ENCODE results near the gene SERINC3. TPM values are rescaled to one million over a fixed set of nuclear protein-coding genes. Genes with fewer than 3 reads are reported as not detected.

The SERINC3 gene
- total and polyA plus RNA-seq, 10 of the 15 experiments (the other 5 are each of a cell fraction or from before 2014, with no cell fraction given), result 24.5 to 96.8 (median 38.8) TPM

DNA sequence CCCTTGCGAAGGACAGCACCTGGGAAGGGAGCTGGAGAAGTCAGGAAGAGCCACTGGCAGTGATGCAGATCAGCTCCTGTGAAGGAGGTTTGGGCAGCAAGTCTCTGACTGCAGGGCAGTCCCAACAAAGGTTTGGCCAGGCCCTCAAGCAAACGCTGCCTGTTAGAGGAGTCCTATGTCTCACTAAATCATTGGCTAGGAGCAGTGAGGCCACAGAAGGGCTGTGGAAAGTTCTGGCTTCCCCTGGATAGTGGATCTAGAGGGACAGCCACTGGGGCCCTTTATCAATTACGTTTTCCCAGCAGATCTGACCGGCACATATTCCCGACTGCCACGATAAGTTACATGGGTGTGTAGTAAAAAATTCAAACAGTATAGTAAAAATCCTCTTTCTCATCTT is 43.7 kb downstream of the SERINC3 start (continued):
- TF ChIP-seq, protein P1, sequence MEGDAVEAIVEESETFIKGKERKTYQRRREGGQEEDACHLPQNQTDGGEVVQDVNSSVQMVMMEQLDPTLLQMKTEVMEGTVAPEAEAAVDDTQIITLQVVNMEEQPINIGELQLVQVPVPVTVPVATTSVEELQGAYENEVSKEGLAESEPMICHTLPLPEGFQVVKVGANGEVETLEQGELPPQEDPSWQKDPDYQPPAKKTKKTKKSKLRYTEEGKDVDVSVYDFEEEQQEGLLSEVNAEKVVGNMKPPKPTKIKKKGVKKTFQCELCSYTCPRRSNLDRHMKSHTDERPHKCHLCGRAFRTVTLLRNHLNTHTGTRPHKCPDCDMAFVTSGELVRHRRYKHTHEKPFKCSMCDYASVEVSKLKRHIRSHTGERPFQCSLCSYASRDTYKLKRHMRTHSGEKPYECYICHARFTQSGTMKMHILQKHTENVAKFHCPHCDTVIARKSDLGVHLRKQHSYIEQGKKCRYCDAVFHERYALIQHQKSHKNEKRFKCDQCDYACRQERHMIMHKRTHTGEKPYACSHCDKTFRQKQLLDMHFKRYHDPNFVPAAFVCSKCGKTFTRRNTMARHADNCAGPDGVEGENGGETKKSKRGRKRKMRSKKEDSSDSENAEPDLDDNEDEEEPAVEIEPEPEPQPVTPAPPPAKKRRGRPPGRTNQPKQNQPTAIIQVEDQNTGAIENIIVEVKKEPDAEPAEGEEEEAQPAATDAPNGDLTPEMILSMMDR (IDR thresholded peaks at IDR 0.05 in 2 of 3, conservative IDR thresholded peaks at IDR 0.05 in 1 of 3; ENCODE audit: control insufficient read depth in 2 of 3, extremely low read depth in 1 of 3, insufficient read depth in 1 of 3, low read depth in 3 of 3, low read length in 3 of 3), result no peak
- TF ChIP-seq, protein P2, sequence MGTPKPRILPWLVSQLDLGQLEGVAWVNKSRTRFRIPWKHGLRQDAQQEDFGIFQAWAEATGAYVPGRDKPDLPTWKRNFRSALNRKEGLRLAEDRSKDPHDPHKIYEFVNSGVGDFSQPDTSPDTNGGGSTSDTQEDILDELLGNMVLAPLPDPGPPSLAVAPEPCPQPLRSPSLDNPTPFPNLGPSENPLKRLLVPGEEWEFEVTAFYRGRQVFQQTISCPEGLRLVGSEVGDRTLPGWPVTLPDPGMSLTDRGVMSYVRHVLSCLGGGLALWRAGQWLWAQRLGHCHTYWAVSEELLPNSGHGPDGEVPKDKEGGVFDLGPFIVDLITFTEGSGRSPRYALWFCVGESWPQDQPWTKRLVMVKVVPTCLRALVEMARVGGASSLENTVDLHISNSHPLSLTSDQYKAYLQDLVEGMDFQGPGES (IDR thresholded peaks at IDR 0.05), result no peak
- TF ChIP-seq ZNF622 (IDR thresholded peaks at IDR 0.05) (no peak), ETV6 (conservative IDR thresholded peaks at IDR 0.05 in 1 of 2, IDR thresholded peaks at IDR 0.05 in 1 of 2; ENCODE audit: borderline replicate concordance in 1 of 2, low read depth in 1 of 2) (no peak), NFIC (IDR thresholded peaks at IDR 0.05; ENCODE audit: low read depth, low read length) (no peak), ASH2L (IDR thresholded peaks at IDR 0.05; ENCODE audit: borderline replicate concordance, low read depth) (no peak), EED (IDR thresholded peaks at IDR 0.05; ENCODE audit: low read depth) (no peak)
- TF ChIP-seq, protein P3, sequence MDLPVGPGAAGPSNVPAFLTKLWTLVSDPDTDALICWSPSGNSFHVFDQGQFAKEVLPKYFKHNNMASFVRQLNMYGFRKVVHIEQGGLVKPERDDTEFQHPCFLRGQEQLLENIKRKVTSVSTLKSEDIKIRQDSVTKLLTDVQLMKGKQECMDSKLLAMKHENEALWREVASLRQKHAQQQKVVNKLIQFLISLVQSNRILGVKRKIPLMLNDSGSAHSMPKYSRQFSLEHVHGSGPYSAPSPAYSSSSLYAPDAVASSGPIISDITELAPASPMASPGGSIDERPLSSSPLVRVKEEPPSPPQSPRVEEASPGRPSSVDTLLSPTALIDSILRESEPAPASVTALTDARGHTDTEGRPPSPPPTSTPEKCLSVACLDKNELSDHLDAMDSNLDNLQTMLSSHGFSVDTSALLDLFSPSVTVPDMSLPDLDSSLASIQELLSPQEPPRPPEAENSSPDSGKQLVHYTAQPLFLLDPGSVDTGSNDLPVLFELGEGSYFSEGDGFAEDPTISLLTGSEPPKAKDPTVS (IDR thresholded peaks at IDR 0.05; ENCODE audit: low read depth, low read length), result no peak
